Peyer's patch (tissue), 4 donors: ENCODE measurements around the gene GAA. TPM values are rescaled to one million over a fixed set of nuclear protein-coding genes. Genes with fewer than 3 reads are reported as not detected.

Source experiments
- DNase-seq, 3 donors: peaks; one replicate each; pipeline ENCODE4 v3.0.0-alpha.2; 2017 to 2019
- H3K27ac ChIP-seq, 4 donors: fragments of 200-600 bp; sonication (generic); one replicate each; pipeline ENCODE4 v1.5.1; 2016 to 2019
- H3K27me3 ChIP-seq, 2 donors: fragments of 200-600 bp; sonication (generic); one replicate each; pipeline ENCODE4 v1.5.1; 2019
- H3K36me3 ChIP-seq, 3 donors: fragments of 200-600 bp; sonication (generic); one replicate each; pipeline ENCODE4 v1.5.1; 2016 to 2019
- H3K4me1 ChIP-seq, 4 donors: fragments of 200-600 bp; sonication (generic); one replicate each; pipeline ENCODE4 v1.5.1; 2016 to 2019
- H3K4me3 ChIP-seq, 4 donors: fragments of 200-600 bp; sonication (generic); 1 replicate in 3 of 4; 2 replicates in 1 of 4; pipeline ENCODE4 v1.5.1; 2016 to 2019; ENCODE audit warnings: mild to moderate bottlenecking in 1 of 4
- H3K9me3 ChIP-seq, 4 donors: fragments of 200-600 bp; sonication (generic); one replicate each; pipeline ENCODE4 v1.5.1; 2016 to 2019; ENCODE audit warnings: mild to moderate bottlenecking in 1 of 4
- POLR2A ChIP-seq, 2 donors: fragments of 450-650 bp; IDR thresholded peaks; one replicate each; pipeline ENCODE4 v1.5.1; 2017; ENCODE audit warnings: antibody characterized with exemption in 2 of 2, mild to moderate bottlenecking in 2 of 2, moderate library complexity in 2 of 2
- total RNA-seq, 4 donors: library from RNA; depleted of rRNA; stranded (reverse); fragments of >200 nt; gene quantifications; one replicate each; pipeline ENCODE4 v1.1.0, GENCODE V29; 2016
- TF ChIP-seq, protein P1 (sequence below), 6 experiments: fragments of 450-650 bp in 4 of 6; fragments of 200-600 bp in 2 of 6; sonication (generic) in 1 of 6; IDR thresholded peaks; one replicate each; pipeline ENCODE4 v1.5.1; 2017 to 2019; ENCODE audit warnings: antibody characterized with exemption in 6 of 6, mild to moderate bottlenecking in 3 of 6, moderate library complexity in 1 of 6

The GAA gene
- total RNA-seq, 4 donors from 2014 or later = 33.8 to 88.1 (median 42.3) TPM

DNA sequence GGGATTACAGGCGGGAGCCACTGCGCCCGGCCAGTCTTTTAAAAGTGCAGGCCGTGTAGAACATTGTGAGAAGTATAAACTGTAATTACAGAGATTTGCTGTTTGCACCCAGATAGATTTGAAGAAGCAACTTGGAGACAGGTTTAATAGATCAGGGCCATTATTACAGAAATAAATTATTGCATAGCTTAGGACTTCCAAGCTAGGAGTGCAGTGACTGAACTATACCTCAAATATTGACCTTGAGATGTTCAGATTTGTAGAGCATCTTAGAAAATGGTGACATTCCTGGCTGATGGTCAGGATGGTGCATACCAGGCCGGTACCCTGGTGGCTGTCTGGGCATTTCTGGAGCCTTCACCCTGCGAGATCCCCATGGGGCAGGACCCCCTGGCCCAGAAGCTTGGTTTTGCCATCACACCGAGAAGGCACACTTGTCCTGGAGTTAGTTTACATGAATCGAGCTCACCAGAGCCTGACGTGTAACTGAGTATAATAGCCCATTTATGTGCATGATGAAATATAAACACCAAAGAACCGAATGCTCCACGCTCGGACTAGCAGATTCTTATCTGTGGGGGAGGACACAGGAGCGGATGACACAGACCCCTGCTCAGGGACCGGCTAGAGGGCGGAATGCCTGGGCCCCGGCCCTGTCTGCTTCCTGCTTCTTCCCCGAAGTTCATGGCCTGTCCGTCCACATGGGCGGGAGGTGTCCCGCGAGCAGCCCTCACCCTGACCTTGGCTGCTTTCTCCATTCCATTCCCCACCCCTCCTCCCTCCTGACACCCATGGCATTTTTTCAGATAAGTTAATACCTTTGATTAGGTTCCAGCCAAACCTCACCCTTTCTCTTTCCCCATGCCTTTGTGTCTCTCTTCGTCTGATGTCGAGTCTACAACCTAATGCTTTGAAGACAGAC is 32.8 kb upstream of the GAA start:
- Histone ChIP-seq H3K27me3 (no peaks in the 10 kb centered on the region), H3K36me3 (no peaks in the 10 kb centered on the region), H3K27ac (peak overlapping the region; percentile 14 to 79 (median 46)), H3K4me1 (peaks cover 0 to 15% (median 0%) of the 10 kb centered on the region in 4 donors), H3K4me3 (no peak overlapping the region), H3K9me3 (no peaks in the 10 kb centered on the region)
- TF ChIP-seq POLR2A (IDR thresholded peaks at IDR 0.05) = no peak
- TF ChIP-seq, protein P1, sequence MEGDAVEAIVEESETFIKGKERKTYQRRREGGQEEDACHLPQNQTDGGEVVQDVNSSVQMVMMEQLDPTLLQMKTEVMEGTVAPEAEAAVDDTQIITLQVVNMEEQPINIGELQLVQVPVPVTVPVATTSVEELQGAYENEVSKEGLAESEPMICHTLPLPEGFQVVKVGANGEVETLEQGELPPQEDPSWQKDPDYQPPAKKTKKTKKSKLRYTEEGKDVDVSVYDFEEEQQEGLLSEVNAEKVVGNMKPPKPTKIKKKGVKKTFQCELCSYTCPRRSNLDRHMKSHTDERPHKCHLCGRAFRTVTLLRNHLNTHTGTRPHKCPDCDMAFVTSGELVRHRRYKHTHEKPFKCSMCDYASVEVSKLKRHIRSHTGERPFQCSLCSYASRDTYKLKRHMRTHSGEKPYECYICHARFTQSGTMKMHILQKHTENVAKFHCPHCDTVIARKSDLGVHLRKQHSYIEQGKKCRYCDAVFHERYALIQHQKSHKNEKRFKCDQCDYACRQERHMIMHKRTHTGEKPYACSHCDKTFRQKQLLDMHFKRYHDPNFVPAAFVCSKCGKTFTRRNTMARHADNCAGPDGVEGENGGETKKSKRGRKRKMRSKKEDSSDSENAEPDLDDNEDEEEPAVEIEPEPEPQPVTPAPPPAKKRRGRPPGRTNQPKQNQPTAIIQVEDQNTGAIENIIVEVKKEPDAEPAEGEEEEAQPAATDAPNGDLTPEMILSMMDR (IDR thresholded peaks at IDR 0.05) = no peak
- DNase-seq = no peak

DNA sequence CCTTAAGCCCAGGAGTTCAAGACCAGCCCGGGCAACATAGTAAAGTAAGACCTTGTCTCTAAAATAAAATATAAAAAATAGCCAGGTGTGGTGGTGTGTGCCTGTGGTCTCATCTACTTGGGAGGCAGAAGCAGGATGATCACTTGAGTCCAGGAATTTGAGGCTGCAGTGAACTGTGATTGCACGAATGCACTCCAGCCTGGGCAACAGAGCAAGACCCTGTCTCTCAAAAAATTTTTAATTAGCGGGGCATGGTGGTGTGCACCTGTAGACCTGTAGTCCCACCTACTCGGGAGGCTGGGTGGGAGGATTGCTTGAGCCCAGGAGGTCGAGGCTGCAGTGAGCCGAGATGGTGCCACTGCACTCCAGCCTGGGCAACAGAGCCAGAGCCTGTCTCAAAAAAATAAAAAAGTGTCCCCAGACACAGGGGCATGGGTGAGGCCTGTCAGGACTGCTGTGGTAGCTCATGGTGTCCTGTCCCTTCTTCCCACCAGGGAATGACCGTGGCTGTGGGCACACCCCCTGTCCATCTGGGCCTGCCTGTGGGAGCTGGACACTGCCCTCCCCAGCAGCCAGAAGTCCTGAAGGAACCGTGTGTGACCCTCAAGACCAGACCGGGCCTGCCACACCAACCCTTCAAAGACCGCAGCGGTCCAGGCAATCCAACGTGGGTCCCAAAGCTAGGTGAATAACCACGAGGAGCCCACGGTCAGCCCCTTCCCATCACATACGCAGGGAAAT is 30.8 kb upstream of the GAA start:
- Histone ChIP-seq H3K27ac (peak overlapping the region; percentile 56 to 79 (median 67)), H3K9me3 (no peaks in the 10 kb centered on the region), H3K4me3 (peak overlapping the region in 3 of 4 donors; percentile 4 to 36 (median 33)), H3K27me3 (no peaks in the 10 kb centered on the region), H3K4me1 (peaks cover 0 to 5% (median 0%) of the 10 kb centered on the region in 4 donors), H3K36me3 (no peaks in the 10 kb centered on the region)
- TF ChIP-seq POLR2A (IDR thresholded peaks at IDR 0.05) = no peak
- DNase-seq = no peak

DNA sequence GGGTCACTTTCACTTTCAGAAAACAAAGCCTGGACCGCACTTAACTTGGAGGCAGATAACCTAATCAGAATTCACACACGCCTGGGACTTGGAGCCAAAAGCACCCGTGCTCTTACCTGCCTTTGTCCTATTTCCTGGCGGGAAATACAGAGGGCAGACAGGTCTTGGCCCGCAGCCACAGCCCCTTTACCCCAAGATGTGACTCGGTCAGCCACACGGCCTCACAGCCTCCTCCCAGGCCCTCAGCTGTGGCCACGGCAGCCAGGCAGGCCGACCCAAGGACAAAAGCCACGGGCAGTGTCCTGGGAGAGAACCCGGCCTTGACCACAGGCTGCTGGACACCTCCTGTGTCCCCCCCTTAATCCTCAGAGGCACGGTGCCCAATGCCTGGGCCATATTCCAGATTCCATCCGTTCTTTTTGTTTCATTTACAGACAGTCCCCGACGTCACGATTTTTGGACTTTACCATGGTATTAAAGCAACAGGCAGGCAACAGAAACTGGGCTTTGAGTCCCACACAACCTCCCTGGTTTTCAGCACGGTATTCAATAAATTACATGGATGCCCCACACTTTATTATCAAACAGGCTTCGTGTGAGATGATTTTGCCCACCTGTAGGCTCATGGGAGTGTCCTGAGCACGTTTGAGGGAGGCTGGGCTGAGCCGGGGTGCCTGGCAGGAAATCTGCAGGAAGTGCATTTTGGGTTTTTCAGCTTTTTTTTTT is 30.1 kb upstream of the GAA start:
- peak overlapping the region in 3 of 4 donors; percentile 4 to 36 (median 33) for H3K4me3 ChIP-seq
- peaks cover 0 to 5% (median 0%) of the 10 kb centered on the region in 4 donors for H3K4me1 ChIP-seq
- no peaks in the 10 kb centered on the region for H3K27me3 ChIP-seq
- peak overlapping the region; percentile 56 to 79 (median 67) for H3K27ac ChIP-seq
- DNase-seq = peak; percentile 21 to 67 (median 57)
- TF ChIP-seq, protein P1 (IDR thresholded peaks at IDR 0.05) = no peak
- TF ChIP-seq POLR2A (IDR thresholded peaks at IDR 0.05) = no peak
- H3K9me3 ChIP-seq = no peaks in the 10 kb centered on the region
- no peaks in the 10 kb centered on the region for H3K36me3 ChIP-seq

DNA sequence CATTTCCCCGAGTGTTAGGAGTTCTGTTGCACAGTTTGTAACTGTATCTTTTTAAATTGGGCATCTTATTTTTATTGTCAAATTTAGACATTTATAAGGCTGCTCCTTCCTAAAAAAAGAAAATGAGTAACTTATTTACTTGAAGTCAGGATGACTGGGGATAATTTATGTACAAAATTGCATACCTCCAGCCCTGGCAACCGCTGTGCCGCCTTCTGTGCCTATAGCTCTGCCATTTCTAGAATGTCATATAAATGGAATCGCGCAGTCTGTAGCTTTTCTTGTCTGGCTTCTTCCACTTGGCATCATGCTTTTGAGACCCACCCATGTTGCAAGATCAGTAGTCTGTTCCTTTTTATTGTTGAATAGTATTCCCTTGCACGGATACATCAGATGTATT is 29.0 kb upstream of the GAA start:
- no peak overlapping the region for H3K27ac ChIP-seq
- DNase-seq = no peak
- TF ChIP-seq POLR2A (IDR thresholded peaks at IDR 0.05) = no peak
- TF ChIP-seq, protein P1 (IDR thresholded peaks at IDR 0.05) = no peak
- H3K4me3 ChIP-seq = no peak overlapping the region
- H3K4me1 ChIP-seq = peaks cover 0 to 5% (median 0%) of the 10 kb centered on the region in 4 donors
- H3K27me3 ChIP-seq = no peaks in the 10 kb centered on the region
- no peaks in the 10 kb centered on the region for H3K36me3 ChIP-seq
- H3K9me3 ChIP-seq = no peaks in the 10 kb centered on the region

DNA sequence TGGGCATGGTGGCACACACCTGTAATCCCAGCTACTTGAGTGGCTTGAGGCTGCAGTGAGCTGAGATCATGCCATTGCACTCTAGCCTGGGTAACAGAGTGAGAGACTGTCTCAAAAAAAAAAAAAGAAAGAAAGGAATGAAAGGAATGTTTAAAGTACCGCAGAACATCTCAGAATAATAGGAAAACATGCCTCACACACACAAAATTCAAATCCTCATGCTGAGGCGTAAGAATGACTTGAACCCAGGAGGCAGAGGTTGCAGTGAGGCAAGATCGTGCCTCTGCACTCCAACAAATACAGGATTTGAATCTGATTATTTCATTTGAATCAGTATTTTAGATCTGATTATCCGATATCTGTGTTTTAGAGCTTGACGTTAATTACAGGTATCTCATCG is 21.3 kb upstream of the GAA start:
- no peak for DNase-seq
- H3K4me3 ChIP-seq = no peak overlapping the region
- TF ChIP-seq, protein P1 (IDR thresholded peaks at IDR 0.05) = no peak
- TF ChIP-seq POLR2A (IDR thresholded peaks at IDR 0.05) = no peak
- H3K4me1 ChIP-seq = peaks cover 0 to 3% (median 0%) of the 10 kb centered on the region in 4 donors
- H3K9me3 ChIP-seq = no peaks in the 10 kb centered on the region
- no peak overlapping the region for H3K27ac ChIP-seq
- no peaks in the 10 kb centered on the region for H3K27me3 ChIP-seq
- H3K36me3 ChIP-seq = no peaks in the 10 kb centered on the region
